ENCODE results near the gene LSS. TPM values are rescaled to one million over a fixed set of nuclear protein-coding genes. Genes with fewer than 3 reads are reported as not detected.

Gene LSS
- total RNA-seq = 32.6 and 34.8 TPM in 2 replicates

GRCh38 chr21:46228345-46229051 is at the start of gene LSS:
LSS (minus strand) TSS chr21:46228774; CDS start chr21:46228745, 29 bp downstream.

GRCh38 chr21:46183910-46184624 is 44.5 kb downstream of the LSS start, which contains the start of gene SPATC1L:
SPATC1L (minus strand) TSS chr21:46184459; CDS start chr21:46182816, 1,643 bp downstream.

GRCh38 chr21:46155514-46156377 is 72.8 kb downstream of the LSS start, which contains the start of gene FTCD:
FTCD (minus strand) TSS chr21:46155579; CDS start chr21:46155523, 56 bp downstream.

Other genes starting within 250 kb of the LSS start
- 12.8 and 55.0 TPM in 2 replicates for gene COL6A1, start 247.0 kb downstream of the LSS start, total RNA-seq
- 1.1 and 69.6 TPM in 2 replicates for gene COL6A2, start 130.7 kb downstream of the LSS start, total RNA-seq
- 0.09 and 0.18 TPM in 2 replicates for gene FTCD, start 73.2 kb downstream of the LSS start, total RNA-seq
- gene SPATC1L, start 44.3 kb downstream of the LSS start, total RNA-seq = 4.0 and 6.7 TPM in 2 replicates
- 66.5 and 76.3 TPM in 2 replicates for gene MCM3AP, start 56.8 kb upstream of the LSS start, total RNA-seq
- gene YBEY, start 57.6 kb upstream of the LSS start, total RNA-seq = 4.6 and 10.8 TPM in 2 replicates
- 2.8 and 3.7 TPM in 2 replicates for gene C21orf58, start 95.1 kb upstream of the LSS start, total RNA-seq
- gene PCNT, start 95.4 kb upstream of the LSS start, total RNA-seq = 20.6 and 24.3 TPM in 2 replicates
- 26.6 and 38.4 TPM in 2 replicates for gene DIP2A, start 230.1 kb upstream of the LSS start, total RNA-seq